LNCaP clone FGC (cell line): ENCODE results near the gene ECM2.

Experiments
- DNase-seq: peaks from one replicate; pipeline ENCODE4 v3.0.0-alpha.2; 2011; ENCODE audit warnings: low read depth
- H3K4me3 ChIP-seq: 2 replicates; pipeline ENCODE4 v1.5.1; 2011; ENCODE audit warnings: mild to moderate bottlenecking, low read depth, low read length, control low read depth
- TF ChIP-seq, protein P1 (sequence below): IDR thresholded peaks from 2 replicates; pipeline ENCODE4 v1.5.1; 2012; ENCODE audit warnings: mild to moderate bottlenecking; ENCODE audit not compliant: control insufficient read depth, insufficient read depth; ENCODE audit errors: extremely low read depth

Gene ECM2

DNA sequence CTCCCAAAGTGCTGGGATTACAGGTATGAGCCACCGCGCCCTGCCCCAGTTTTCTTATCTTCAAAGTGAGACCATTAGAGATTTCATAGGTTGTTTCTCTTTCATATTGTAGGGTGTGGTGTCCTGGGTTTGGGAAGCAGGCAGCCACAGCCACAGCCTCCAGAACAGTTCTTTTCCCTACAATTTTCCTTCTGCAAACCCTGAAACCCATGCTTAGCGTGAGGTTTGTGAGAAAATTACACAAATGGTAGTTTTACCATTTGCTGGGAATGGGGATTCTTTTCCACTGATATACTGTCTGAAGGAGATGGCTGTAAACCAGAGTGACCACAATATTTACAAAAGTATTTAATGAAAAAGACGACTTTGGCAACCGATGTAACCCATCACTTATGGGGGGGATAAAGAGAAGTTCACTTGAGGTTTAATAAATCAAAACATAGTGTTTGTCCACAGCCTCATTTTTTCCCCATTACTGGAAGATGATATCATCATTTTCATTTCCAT lies 26.7 kb upstream of the ECM2 start:
- no peak for DNase-seq
- H3K4me3 ChIP-seq = no peak overlapping the region
- TF ChIP-seq, protein P1, sequence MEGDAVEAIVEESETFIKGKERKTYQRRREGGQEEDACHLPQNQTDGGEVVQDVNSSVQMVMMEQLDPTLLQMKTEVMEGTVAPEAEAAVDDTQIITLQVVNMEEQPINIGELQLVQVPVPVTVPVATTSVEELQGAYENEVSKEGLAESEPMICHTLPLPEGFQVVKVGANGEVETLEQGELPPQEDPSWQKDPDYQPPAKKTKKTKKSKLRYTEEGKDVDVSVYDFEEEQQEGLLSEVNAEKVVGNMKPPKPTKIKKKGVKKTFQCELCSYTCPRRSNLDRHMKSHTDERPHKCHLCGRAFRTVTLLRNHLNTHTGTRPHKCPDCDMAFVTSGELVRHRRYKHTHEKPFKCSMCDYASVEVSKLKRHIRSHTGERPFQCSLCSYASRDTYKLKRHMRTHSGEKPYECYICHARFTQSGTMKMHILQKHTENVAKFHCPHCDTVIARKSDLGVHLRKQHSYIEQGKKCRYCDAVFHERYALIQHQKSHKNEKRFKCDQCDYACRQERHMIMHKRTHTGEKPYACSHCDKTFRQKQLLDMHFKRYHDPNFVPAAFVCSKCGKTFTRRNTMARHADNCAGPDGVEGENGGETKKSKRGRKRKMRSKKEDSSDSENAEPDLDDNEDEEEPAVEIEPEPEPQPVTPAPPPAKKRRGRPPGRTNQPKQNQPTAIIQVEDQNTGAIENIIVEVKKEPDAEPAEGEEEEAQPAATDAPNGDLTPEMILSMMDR = no peak

DNA sequence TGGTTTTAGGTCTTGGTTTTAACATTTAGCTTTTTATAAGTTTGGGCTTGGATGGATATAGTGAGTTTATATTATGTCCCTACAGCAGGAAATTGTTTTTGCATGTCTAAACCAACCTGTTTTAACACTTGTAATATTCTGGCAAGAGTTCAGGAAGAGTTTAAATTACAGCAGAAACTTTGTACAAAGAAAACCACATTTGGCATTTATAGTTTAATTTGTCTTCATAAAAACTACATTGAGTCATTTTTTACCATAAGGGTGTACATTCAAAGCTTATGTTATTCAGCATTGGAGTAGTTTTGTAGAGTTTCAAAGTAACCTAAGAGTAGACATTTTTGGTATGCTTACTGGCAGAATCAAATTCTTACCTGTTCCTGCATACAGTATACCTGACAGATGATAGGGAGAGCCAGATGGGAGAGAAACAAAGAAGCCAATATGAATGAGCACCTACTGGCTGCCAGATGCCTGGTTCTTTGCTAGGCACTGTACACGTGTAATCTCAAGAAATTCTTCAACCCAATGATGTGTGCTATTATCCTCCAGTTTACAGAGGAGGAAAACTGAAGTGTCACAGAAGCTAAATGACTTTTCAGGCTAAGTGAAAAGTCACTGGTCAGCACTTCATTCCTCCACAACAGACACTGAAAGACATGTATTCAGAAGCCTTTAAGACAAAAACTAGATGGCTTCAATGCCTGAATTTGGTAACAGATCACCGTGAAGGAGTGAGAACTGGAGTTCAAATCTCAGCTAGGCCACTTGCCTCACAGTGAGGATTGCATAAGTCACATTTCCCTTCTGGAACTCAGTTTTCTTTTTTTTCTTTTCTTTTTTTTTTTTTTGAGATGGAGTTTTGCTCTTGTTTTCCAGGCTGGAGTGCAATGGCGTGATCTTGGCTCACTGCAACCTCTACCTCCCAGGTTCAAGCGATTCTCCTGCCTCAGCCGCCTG lies 25.9 kb upstream of the ECM2 start:
- no peak for DNase-seq
- TF ChIP-seq, protein P1 = no peak
- no peak overlapping the region for H3K4me3 ChIP-seq

DNA sequence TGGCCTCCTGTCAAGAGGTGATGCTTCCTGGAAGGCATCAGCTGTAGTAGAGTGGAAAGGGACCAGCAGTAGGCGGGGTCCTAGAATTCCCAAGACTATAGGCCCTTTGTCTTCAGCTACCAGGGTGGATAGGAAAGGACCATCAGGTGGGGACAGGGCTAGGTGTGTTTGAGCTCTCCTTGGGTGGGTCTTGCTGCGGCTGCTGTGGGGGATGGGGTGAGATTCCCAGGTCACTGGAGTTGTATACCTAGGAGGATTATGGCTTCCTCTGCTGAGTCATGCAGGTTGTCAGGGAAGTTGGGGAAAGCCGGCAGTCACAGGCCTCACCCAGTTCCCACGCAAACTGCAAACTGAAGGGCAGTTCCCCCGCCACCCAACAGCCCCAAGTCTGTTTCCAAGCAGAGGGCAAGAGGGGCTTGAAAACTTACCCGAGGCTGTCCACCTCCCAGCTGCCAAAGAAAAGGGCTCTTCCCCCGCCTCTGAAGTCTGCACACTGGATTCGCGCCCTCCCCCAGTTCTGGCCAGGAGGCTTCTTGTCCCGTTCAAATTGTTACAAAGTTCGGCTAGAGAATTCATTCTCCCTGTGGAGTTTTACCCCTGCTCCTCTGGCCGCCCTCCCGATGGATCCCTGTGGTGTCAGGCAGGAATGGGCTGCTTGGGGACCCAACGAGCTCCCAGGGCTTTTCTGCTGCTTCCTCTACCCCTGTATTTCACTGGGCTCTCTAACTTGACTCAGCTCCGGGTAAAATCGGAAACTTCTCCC lies 23.0 kb upstream of the ECM2 start:
- no peak overlapping the region for H3K4me3 ChIP-seq
- TF ChIP-seq, protein P1 = no peak
- DNase-seq = no peak

DNA sequence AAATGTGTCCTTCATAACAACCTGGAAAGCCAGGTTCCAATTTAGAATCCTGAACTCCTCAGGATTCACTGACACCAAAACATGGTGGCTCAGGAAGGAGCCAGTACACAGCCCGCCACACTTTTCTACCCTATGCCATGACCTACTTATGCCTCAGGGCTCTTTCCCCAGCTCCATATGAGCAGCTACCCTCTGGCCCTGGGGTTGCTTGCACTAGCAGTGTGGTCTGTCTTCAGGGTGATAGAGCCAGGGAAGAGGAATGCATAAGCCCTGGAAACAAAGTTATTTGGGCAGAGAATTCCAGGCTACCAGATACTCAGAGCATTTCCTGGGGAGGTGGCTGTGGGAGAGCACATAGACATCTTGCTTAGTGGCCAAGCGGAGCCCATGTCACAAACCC lies 15.0 kb upstream of the ECM2 start:
- H3K4me3 ChIP-seq = no peak overlapping the region
- DNase-seq = no peak
- TF ChIP-seq, protein P1 = no peak

DNA sequence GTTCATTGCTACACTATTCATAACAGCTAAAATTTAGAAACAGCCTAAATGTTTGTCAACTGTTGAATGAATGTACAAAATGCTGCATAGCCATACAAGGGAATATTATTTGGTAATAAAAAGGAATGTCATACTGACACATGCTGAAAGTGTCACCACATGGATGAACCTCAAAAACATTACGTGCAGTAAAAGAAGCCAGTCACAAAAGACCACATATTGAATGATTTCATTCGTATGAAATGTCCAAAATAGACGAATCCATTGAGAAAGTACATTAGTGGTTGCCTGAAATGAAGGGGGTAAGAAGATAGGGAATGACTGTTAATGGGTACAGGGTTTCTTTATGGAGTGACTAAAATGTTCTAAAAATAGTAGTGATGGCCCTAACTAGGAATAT lies 11.6 kb upstream of the ECM2 start:
- TF ChIP-seq, protein P1 = no peak
- no peak overlapping the region for H3K4me3 ChIP-seq
- DNase-seq = no peak

DNA sequence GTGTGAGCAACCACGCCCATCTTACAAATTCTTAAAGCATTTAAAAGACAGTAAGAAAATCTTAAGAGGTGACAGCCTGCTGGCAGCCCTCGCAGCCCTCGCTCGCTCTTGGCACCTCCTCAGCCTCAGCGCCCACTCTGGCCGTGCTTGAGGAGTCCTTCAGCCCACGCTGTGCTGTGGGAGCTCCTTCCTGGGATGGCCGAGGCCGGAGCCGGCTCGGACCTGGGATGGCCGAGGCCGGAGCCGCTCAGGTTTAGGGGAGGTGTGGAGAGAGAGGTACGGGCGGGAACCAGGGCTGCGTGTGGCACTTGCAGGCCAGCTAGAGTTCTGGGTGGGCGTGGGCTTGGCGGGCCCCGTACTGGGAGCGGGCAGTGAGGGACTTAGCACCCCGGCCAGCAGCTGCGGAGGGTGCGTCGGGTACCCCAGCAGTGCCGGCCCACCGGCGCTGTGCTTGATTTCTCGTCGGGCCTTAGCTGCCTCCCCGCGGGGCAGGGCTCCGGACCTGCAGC lies 9.3 kb upstream of the ECM2 start:
- TF ChIP-seq, protein P1 = no peak
- no peak overlapping the region for H3K4me3 ChIP-seq
- no peak for DNase-seq
